ENCODE measurements around the gene NOP53. TPM values are rescaled to one million over a fixed set of nuclear protein-coding genes. Genes with fewer than 3 reads are reported as not detected.

The NOP53 gene
- total and polyA plus RNA-seq, 2 donors (not counting 3 experiments of a cell fraction or from before 2014, with no cell fraction given): 119 to 150 TPM

- Histone ChIP-seq H3K27me3 (ENCODE audit: control insufficient read depth in 2 of 2, insufficient read depth in 2 of 2, low read length in 2 of 2) (no peaks in the 10 kb centered on the region), H3K4me2 (ENCODE audit: insufficient read depth, low read length) (no peak overlapping the region), H3K9ac (replicated peaks; ENCODE audit: extremely low read depth, insufficient read depth, low read length) (no peak overlapping the region), H3K36me3 (ENCODE audit: control insufficient read depth in 2 of 2, extremely low read depth in 1 of 2, insufficient read depth in 2 of 2, low read length in 2 of 2) (peaks cover 10 to 36% of the 10 kb centered on the region in 2 experiments), H3K79me2 (ENCODE audit: control insufficient read depth, insufficient read depth, low read length) (no peaks in the 10 kb centered on the region), H4K20me1 (replicated peaks; ENCODE audit: control insufficient read depth, extremely low read depth, insufficient read depth, low read length) (no peaks in the 10 kb centered on the region), H3K4me1 (ENCODE audit: control insufficient read depth, extremely low read depth, insufficient read depth, low read length) (peaks cover 4% of the 10 kb centered on the region), H3K27ac (ENCODE audit: insufficient read depth, low read depth, low read length) (no peak overlapping the region), H3K4me3 (replicated peaks in 1 of 3; ENCODE audit: insufficient read depth in 1 of 3, low read depth in 1 of 3, low read length in 3 of 3) (no peak overlapping the region), H3K9me3 (replicated peaks; ENCODE audit: control insufficient read depth, insufficient read depth, low read length) (no peaks in the 10 kb centered on the region), H2AFZ (ENCODE audit: low read depth, low read length) (no peak overlapping the region), H3K9me1 (replicated peaks; ENCODE audit: control insufficient read depth, extremely low read depth, insufficient read depth, low read length) (no peaks in the 10 kb centered on the region)
- BruUV-seq (replicated peaks): no TSS peak
- POLR2A ChIA-PET: no interaction called here
- TF ChIP-seq POLR2A (IDR thresholded peaks at IDR 0.05; ENCODE audit: low read depth, low read length) (no peak), FOS (IDR thresholded peaks at IDR 0.05; ENCODE audit: borderline replicate concordance, insufficient read depth, low read length) (no peak), EZH2 (IDR thresholded peaks at IDR 0.05; ENCODE audit: borderline replicate concordance, low read depth, low read length, severe bottlenecking) (no peak), POLR2AphosphoS5 (IDR thresholded peaks at IDR 0.05; ENCODE audit: insufficient read depth, low read depth, low read length) (no peak), CTCF (IDR thresholded peaks at IDR 0.05; ENCODE audit: extremely low read depth in 1 of 2, insufficient read depth in 1 of 2, low read depth in 1 of 2, low read length in 2 of 2) (no peak), GATA2 (IDR thresholded peaks at IDR 0.05; ENCODE audit: insufficient read depth, insufficient read length, low read depth, low read length) (no peak)
- CTCF ChIA-PET: interaction anchor here (1.2 to 1.7 kb wide), 2 partner anchors 31 to 46 kb away, joined by 3 to 4 read pairs; no protein-coding TSS in a partner anchor
- dilution Hi-C loops (cut with MboI; ENCODE audit: extremely low pct_ligation_motif_present, low sequenced_read_pairs) (no loop called here), intact Hi-C loops (cut with micrococcal nuclease) (no loop called here)
- FAIRE-seq: no peak
- no peak for DNase-seq (ENCODE audit: low read depth, low spot score)
These were observed 13.1 kb downstream of the NOP53 start for GRCh38 chr19:47758443-47758804.

- H3K4me1 ChIP-seq (ENCODE audit: control insufficient read depth, extremely low read depth, insufficient read depth, low read length): peaks cover 4% of the 10 kb centered on the region
- H3K9me3 ChIP-seq (replicated peaks; ENCODE audit: control insufficient read depth, insufficient read depth, low read length): no peaks in the 10 kb centered on the region
- FAIRE-seq (no peak), DNase-seq (ENCODE audit: low read depth, low spot score) (no peak)
- no peaks in the 10 kb centered on the region for H4K20me1 ChIP-seq (replicated peaks; ENCODE audit: control insufficient read depth, extremely low read depth, insufficient read depth, low read length)
- ChIA-PET POLR2A (interaction anchor here (0.6 kb wide), 1 partner anchor 23 kb away, joined by 4 read pairs; no protein-coding TSS in a partner anchor), CTCF (no interaction called here)
- dilution Hi-C loops (cut with MboI; ENCODE audit: extremely low pct_ligation_motif_present, low sequenced_read_pairs) (no loop called here), intact Hi-C loops (cut with micrococcal nuclease) (no loop called here)
- no peak overlapping the region for H3K9ac ChIP-seq (replicated peaks; ENCODE audit: extremely low read depth, insufficient read depth, low read length)
- no peak overlapping the region for H3K27ac ChIP-seq (ENCODE audit: insufficient read depth, low read depth, low read length)
- no peak for TF ChIP-seq CTCF (IDR thresholded peaks at IDR 0.05; ENCODE audit: extremely low read depth in 1 of 2, insufficient read depth in 1 of 2, low read depth in 1 of 2, low read length in 2 of 2)
- TF ChIP-seq FOS (IDR thresholded peaks at IDR 0.05; ENCODE audit: borderline replicate concordance, insufficient read depth, low read length): no peak
- no peak for TF ChIP-seq EZH2 (IDR thresholded peaks at IDR 0.05; ENCODE audit: borderline replicate concordance, low read depth, low read length, severe bottlenecking)
- peaks cover 9 to 27% of the 10 kb centered on the region in 2 experiments for H3K36me3 ChIP-seq (ENCODE audit: control insufficient read depth in 2 of 2, extremely low read depth in 1 of 2, insufficient read depth in 2 of 2, low read length in 2 of 2)
- BruUV-seq (replicated peaks): no TSS peak
- H3K4me3 ChIP-seq (replicated peaks in 1 of 3; ENCODE audit: insufficient read depth in 1 of 3, low read depth in 1 of 3, low read length in 3 of 3): no peak overlapping the region
- no peak overlapping the region for H2AFZ ChIP-seq (ENCODE audit: low read depth, low read length)
- H3K9me1 ChIP-seq (replicated peaks; ENCODE audit: control insufficient read depth, extremely low read depth, insufficient read depth, low read length): no peaks in the 10 kb centered on the region
- no peaks in the 10 kb centered on the region for H3K27me3 ChIP-seq (ENCODE audit: control insufficient read depth in 2 of 2, insufficient read depth in 2 of 2, low read length in 2 of 2)
- no peaks in the 10 kb centered on the region for H3K79me2 ChIP-seq (ENCODE audit: control insufficient read depth, insufficient read depth, low read length)
- H3K4me2 ChIP-seq (ENCODE audit: insufficient read depth, low read length): no peak overlapping the region
These were observed 15.3 kb downstream of the NOP53 start for GRCh38 chr19:47760632-47760999.

Measured in endothelial cell of umbilical vein (primary cell).